Measurements from ENCODE around the gene AOAH.

AOAH gene

DNA sequence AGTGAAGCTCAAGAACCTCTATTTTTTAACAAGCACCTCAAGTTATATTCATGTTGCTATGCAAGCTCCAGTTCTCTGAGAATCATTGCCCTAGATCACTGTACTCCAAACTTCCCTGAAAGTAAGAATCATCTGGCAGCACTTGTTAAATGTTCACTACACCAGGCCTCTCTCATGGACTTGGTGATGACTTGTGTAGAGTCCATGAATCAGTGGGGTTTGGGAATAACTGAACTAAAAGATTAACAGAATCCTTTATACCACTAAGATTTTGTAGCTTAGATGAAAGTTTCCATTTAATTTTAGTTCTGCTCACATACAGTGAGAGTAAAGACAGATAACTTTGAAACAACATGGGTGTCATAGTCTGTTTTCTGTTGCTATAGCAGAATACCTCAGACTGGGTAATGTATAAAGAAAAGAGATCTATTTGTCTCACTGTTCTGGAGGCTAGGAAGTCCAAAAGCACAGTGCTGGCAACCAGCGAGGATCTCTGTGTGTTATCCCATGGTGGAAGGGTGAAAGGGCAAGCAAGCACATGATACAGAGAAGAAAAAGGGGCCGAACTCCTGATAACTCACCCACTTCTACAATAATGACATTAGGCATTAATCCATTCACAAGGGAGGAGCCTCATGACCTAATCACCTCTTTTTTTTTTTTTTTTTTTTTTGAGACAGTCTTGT is 27.9 kb upstream of the AOAH start:
- H3K4me1 ChIP-seq (ENCODE audit: control insufficient read depth, insufficient read depth, low read length) = peaks cover 6% of the 10 kb centered on the region
- no peaks in the 10 kb centered on the region for H3K9me3 ChIP-seq (ENCODE audit: control insufficient read depth in 2 of 2, low read length in 2 of 2)
- H3K27ac ChIP-seq (ENCODE audit: low read length) = no peak overlapping the region

GRCh38 chr7:36750451-36750850 is 26.2 kb upstream of the AOAH start:
- Histone ChIP-seq H3K36me3 (ENCODE audit: control insufficient read depth in 2 of 2, insufficient read depth in 2 of 2, low read length in 2 of 2) (no peaks in the 10 kb centered on the region), H3K27me3 (ENCODE audit: control insufficient read depth in 1 of 2, insufficient read depth in 2 of 2, low read length in 2 of 2) (no peaks in the 10 kb centered on the region), H3K9ac (ENCODE audit: low read length in 2 of 2) (no peak overlapping the region), H3K4me3 (ENCODE audit: low read length in 2 of 2) (no peak overlapping the region), H3K9me3 (ENCODE audit: control insufficient read depth in 2 of 2, low read length in 2 of 2) (no peaks in the 10 kb centered on the region), H3K4me1 (ENCODE audit: control insufficient read depth, insufficient read depth, low read length) (peaks cover 15% of the 10 kb centered on the region), H3K27ac (ENCODE audit: low read length) (no peak overlapping the region)

More for the DNA sequence above, 27.9 kb upstream of the AOAH start:
- no peaks in the 10 kb centered on the region for H3K27me3 ChIP-seq (ENCODE audit: control insufficient read depth in 1 of 2, insufficient read depth in 2 of 2, low read length in 2 of 2)
- no peaks in the 10 kb centered on the region for H3K36me3 ChIP-seq (ENCODE audit: control insufficient read depth in 2 of 2, insufficient read depth in 2 of 2, low read length in 2 of 2)
- no peak overlapping the region for H3K9ac ChIP-seq (ENCODE audit: low read length in 2 of 2)
- H3K4me3 ChIP-seq (ENCODE audit: low read length in 2 of 2) = no peak overlapping the region

GRCh38 chr7:36749282-36749960 is 25.1 kb upstream of the AOAH start:
- no peaks in the 10 kb centered on the region for H3K36me3 ChIP-seq (ENCODE audit: control insufficient read depth in 2 of 2, insufficient read depth in 2 of 2, low read length in 2 of 2)
- H3K27ac ChIP-seq (ENCODE audit: low read length) = no peak overlapping the region
- no peak overlapping the region for H3K9ac ChIP-seq (ENCODE audit: low read length in 2 of 2)
- no peaks in the 10 kb centered on the region for H3K27me3 ChIP-seq (ENCODE audit: control insufficient read depth in 1 of 2, insufficient read depth in 2 of 2, low read length in 2 of 2)
- no peaks in the 10 kb centered on the region for H3K9me3 ChIP-seq (ENCODE audit: control insufficient read depth in 2 of 2, low read length in 2 of 2)
- H3K4me3 ChIP-seq (ENCODE audit: low read length in 2 of 2) = no peak overlapping the region
- peaks cover 15% of the 10 kb centered on the region for H3K4me1 ChIP-seq (ENCODE audit: control insufficient read depth, insufficient read depth, low read length)

- no peak overlapping the region for H3K27ac ChIP-seq (ENCODE audit: low read length)
Measured at GRCh38 chr7:36748017-36748487, 23.8 kb upstream of the AOAH start.

DNA sequence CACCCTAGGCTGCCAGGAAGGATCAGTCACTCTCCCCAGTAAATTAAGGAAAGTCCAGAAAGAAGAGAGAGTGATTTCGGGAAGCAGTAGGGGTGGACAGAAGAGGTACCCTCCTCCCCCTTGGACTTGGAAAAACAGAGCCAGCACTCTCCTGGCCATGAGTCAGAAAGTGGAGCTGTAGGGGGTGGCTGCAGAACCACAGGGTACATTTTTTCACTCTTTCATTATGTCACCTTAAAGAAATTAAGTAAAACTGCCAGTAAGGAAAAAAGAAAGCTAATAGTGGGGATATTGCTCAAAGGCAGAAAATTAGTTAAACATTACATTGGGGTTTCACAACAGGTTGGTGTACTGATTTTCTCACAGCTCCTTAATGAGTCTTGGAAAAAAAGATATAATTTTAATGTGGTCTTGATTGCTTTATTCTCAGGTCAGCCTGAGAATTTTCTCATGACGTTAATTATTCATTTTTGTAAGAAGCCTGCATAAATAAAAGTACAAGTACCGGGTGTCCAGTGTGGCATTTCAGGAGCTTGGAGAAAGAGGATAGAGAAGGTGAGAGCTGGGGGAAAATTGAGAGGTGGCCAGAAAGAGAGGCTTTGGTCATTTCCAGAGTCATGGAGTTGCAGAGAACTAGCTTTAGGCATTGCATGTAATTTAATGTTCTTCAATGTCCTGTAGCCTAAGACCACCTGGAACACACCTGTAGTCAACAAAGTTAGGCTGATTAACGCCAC is 23.2 kb upstream of the AOAH start:
- no peaks in the 10 kb centered on the region for H3K27me3 ChIP-seq (ENCODE audit: control insufficient read depth in 1 of 2, insufficient read depth in 2 of 2, low read length in 2 of 2)
- no peaks in the 10 kb centered on the region for H3K9me3 ChIP-seq (ENCODE audit: control insufficient read depth in 2 of 2, low read length in 2 of 2)
- H3K4me3 ChIP-seq (ENCODE audit: low read length in 2 of 2) = no peak overlapping the region
- no peaks in the 10 kb centered on the region for H3K36me3 ChIP-seq (ENCODE audit: control insufficient read depth in 2 of 2, insufficient read depth in 2 of 2, low read length in 2 of 2)
- no peak overlapping the region for H3K27ac ChIP-seq (ENCODE audit: low read length)
- H3K4me1 ChIP-seq (ENCODE audit: control insufficient read depth, insufficient read depth, low read length) = peaks cover 15% of the 10 kb centered on the region
- H3K9ac ChIP-seq (ENCODE audit: low read length in 2 of 2) = no peak overlapping the region

More at GRCh38 chr7:36748017-36748487, 23.8 kb upstream of the AOAH start:
- Histone ChIP-seq H3K27me3 (ENCODE audit: control insufficient read depth in 1 of 2, insufficient read depth in 2 of 2, low read length in 2 of 2) (no peaks in the 10 kb centered on the region), H3K9ac (ENCODE audit: low read length in 2 of 2) (no peak overlapping the region), H3K36me3 (ENCODE audit: control insufficient read depth in 2 of 2, insufficient read depth in 2 of 2, low read length in 2 of 2) (no peaks in the 10 kb centered on the region), H3K4me3 (ENCODE audit: low read length in 2 of 2) (no peak overlapping the region), H3K9me3 (ENCODE audit: control insufficient read depth in 2 of 2, low read length in 2 of 2) (no peaks in the 10 kb centered on the region), H3K4me1 (ENCODE audit: control insufficient read depth, insufficient read depth, low read length) (peaks cover 15% of the 10 kb centered on the region)

GRCh38 chr7:36746347-36746746 is 22.1 kb upstream of the AOAH start:
- Histone ChIP-seq H3K9me3 (ENCODE audit: control insufficient read depth in 2 of 2, low read length in 2 of 2) (no peaks in the 10 kb centered on the region), H3K27ac (ENCODE audit: low read length) (no peak overlapping the region)

DNA sequence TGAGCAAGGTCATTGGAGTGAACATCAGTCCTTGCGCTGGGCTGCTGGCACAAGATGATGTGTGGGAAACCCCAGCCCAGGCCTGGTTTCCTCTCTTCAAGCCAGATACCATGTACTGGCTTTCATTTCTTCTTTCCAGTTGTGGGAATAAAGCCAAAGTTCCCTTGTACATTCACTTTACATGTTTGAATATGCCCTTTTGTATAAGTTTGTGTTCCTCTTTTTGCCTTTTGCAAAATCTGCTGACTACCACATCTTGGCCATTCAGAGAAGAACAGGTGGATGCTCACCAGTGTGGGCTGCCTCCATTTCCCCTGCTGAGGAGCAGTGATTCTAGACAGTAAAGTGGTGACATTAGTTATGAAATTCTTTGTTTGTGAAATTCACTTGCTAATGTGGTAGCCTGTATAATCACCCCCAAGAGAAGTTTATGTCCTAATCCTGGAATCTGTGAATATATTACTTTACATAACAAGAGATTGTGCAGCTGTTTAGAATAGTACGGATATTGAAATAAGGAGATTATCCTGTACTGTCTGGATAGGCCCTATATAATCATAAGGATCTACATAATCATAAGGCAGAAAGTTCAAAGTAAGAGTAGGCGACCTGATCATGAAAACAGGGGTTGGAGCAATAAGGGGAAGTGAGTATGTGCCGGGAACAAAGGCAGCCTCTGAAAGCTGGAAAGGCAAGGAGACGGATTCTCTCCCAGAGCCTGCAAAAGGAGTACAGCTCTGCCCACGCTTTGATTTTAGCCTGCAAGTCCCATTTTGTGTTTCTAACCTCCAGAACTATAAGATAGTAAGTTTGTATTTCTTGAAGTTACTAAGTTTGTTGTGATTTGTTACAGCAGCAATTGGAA is 18.8 kb upstream of the AOAH start:
- H3K4me1 ChIP-seq (ENCODE audit: control insufficient read depth, insufficient read depth, low read length) = peaks cover 15% of the 10 kb centered on the region
- no peaks in the 10 kb centered on the region for H3K27me3 ChIP-seq (ENCODE audit: control insufficient read depth in 1 of 2, insufficient read depth in 2 of 2, low read length in 2 of 2)
- H3K36me3 ChIP-seq (ENCODE audit: control insufficient read depth in 2 of 2, insufficient read depth in 2 of 2, low read length in 2 of 2) = no peaks in the 10 kb centered on the region
- no peak overlapping the region for H3K4me3 ChIP-seq (ENCODE audit: low read length in 2 of 2)
- H3K9ac ChIP-seq (ENCODE audit: low read length in 2 of 2) = no peak overlapping the region
- H3K27ac ChIP-seq (ENCODE audit: low read length) = no peak overlapping the region
- no peaks in the 10 kb centered on the region for H3K9me3 ChIP-seq (ENCODE audit: control insufficient read depth in 2 of 2, low read length in 2 of 2)

More at GRCh38 chr7:36746347-36746746, 22.1 kb upstream of the AOAH start:
- H3K4me3 ChIP-seq (ENCODE audit: low read length in 2 of 2) = no peak overlapping the region
- peaks cover 15% of the 10 kb centered on the region for H3K4me1 ChIP-seq (ENCODE audit: control insufficient read depth, insufficient read depth, low read length)
- no peak overlapping the region for H3K9ac ChIP-seq (ENCODE audit: low read length in 2 of 2)
- H3K36me3 ChIP-seq (ENCODE audit: control insufficient read depth in 2 of 2, insufficient read depth in 2 of 2, low read length in 2 of 2) = no peaks in the 10 kb centered on the region
- H3K27me3 ChIP-seq (ENCODE audit: control insufficient read depth in 1 of 2, insufficient read depth in 2 of 2, low read length in 2 of 2) = no peaks in the 10 kb centered on the region

GRCh38 chr7:36741866-36742265 is 17.6 kb upstream of the AOAH start:
- H3K27me3 ChIP-seq (ENCODE audit: control insufficient read depth in 1 of 2, insufficient read depth in 2 of 2, low read length in 2 of 2) = no peaks in the 10 kb centered on the region
- no peaks in the 10 kb centered on the region for H3K36me3 ChIP-seq (ENCODE audit: control insufficient read depth in 2 of 2, insufficient read depth in 2 of 2, low read length in 2 of 2)
- H3K4me3 ChIP-seq (ENCODE audit: low read length in 2 of 2) = no peak overlapping the region
- H3K4me1 ChIP-seq (ENCODE audit: control insufficient read depth, insufficient read depth, low read length) = peaks cover 6% of the 10 kb centered on the region
- H3K9me3 ChIP-seq (ENCODE audit: control insufficient read depth in 2 of 2, low read length in 2 of 2) = no peaks in the 10 kb centered on the region
- H3K27ac ChIP-seq (ENCODE audit: low read length) = no peak overlapping the region
- H3K9ac ChIP-seq (ENCODE audit: low read length in 2 of 2) = no peak overlapping the region

DNA sequence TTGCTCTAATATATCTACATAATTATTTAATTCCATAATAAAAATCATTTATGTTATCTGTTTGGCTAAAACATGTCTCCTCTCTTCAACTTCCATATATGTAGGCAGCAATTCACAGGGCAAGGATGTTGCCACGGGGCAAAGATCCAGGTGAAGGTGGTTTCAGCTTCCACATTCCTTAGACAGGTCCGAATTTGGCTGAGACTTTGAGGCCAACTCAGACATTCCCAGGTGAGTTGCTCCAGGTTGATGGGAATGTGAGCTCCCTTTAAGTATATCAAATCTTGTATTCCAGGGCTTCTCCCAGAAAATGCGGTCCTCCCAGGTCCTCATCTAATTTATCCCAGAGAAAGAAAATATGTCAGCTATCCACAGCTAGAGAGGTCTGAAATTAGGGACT is 15.1 kb upstream of the AOAH start:
- Histone ChIP-seq H3K4me1 (ENCODE audit: control insufficient read depth, insufficient read depth, low read length) (no peaks in the 10 kb centered on the region), H3K36me3 (ENCODE audit: control insufficient read depth in 2 of 2, insufficient read depth in 2 of 2, low read length in 2 of 2) (no peaks in the 10 kb centered on the region), H3K9me3 (ENCODE audit: control insufficient read depth in 2 of 2, low read length in 2 of 2) (no peaks in the 10 kb centered on the region), H3K27me3 (ENCODE audit: control insufficient read depth in 1 of 2, insufficient read depth in 2 of 2, low read length in 2 of 2) (no peaks in the 10 kb centered on the region), H3K9ac (ENCODE audit: low read length in 2 of 2) (no peak overlapping the region), H3K27ac (ENCODE audit: low read length) (no peak overlapping the region), H3K4me3 (ENCODE audit: low read length in 2 of 2) (no peak overlapping the region)

DNA sequence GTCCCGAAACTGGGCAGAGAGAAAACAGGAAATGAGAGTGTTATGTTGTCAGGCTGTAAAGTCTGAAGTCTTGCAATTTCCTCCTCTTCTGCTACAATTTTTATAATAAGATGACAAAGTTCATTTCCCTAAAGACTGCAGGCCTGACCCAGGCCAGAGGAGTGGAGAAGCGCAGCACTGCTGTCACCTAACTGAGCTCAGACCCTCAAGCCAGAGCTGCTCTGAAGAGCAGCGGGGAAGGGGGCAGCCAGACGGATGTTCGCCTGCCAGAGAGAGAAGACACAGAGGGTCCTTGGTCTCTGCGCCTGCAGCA is 12.6 kb upstream of the AOAH start:
- H3K4me1 ChIP-seq (ENCODE audit: control insufficient read depth, insufficient read depth, low read length) = no peaks in the 10 kb centered on the region
- no peak overlapping the region for H3K4me3 ChIP-seq (ENCODE audit: low read length in 2 of 2)
- no peak overlapping the region for H3K9ac ChIP-seq (ENCODE audit: low read length in 2 of 2)
- no peaks in the 10 kb centered on the region for H3K27me3 ChIP-seq (ENCODE audit: control insufficient read depth in 1 of 2, insufficient read depth in 2 of 2, low read length in 2 of 2)
- no peak overlapping the region for H3K27ac ChIP-seq (ENCODE audit: low read length)
- no peaks in the 10 kb centered on the region for H3K36me3 ChIP-seq (ENCODE audit: control insufficient read depth in 2 of 2, insufficient read depth in 2 of 2, low read length in 2 of 2)
- no peaks in the 10 kb centered on the region for H3K9me3 ChIP-seq (ENCODE audit: control insufficient read depth in 2 of 2, low read length in 2 of 2)
